Neural crest cell (in vitro differentiated cells): ENCODE results near the gene SYNE3. TPM values are rescaled to one million over a fixed set of nuclear protein-coding genes. Genes with fewer than 3 reads are reported as not detected.

Experiments used
- DNase-seq: peaks from one replicate; pipeline ENCODE4 v3.0.0; 2021; ENCODE audit warnings: low read depth, mixed read lengths, low spot score
- H3K27ac Mint-ChIP-seq: one replicate; pipeline ENCODE4 v1.8.0; 2021; ENCODE audit warnings: mild to moderate bottlenecking, mixed read lengths; ENCODE audit not compliant: unreplicated experiment
- H3K27me3 Mint-ChIP-seq: 2 replicates; pipeline ENCODE4 v1.8.0; 2021; ENCODE audit warnings: low read depth, mild to moderate bottlenecking, mixed read lengths
- H3K36me3 Mint-ChIP-seq: 2 replicates; pipeline ENCODE4 v1.8.0; 2021; ENCODE audit warnings: low read depth, mild to moderate bottlenecking, mixed read lengths
- H3K4me1 Mint-ChIP-seq: 2 replicates; pipeline ENCODE4 v1.8.0; 2021; ENCODE audit warnings: mixed read lengths
- H3K4me3 Mint-ChIP-seq: one replicate; pipeline ENCODE4 v1.8.0; 2021; ENCODE audit warnings: mild to moderate bottlenecking, mixed read lengths
- H3K9me3 Mint-ChIP-seq: 2 replicates; pipeline ENCODE4 v1.8.0; 2021; ENCODE audit warnings: mixed read lengths
- CTCF ChIP-seq: fragments of 200-600 bp; sonication (generic); conservative IDR thresholded peaks from 2 replicates; pipeline ENCODE4 v1.5.0; 2021; ENCODE audit warnings: antibody characterized with exemption, mild to moderate bottlenecking
- total RNA-seq: library from RNA; stranded (reverse); gene quantifications from 2 replicates; pipeline ENCODE4 v1.2.1, GENCODE V29; 2021

SYNE3 gene
- total RNA-seq, 1 donor from 2014 or later: 0.82 TPM

GRCh38 chr14:95468448-95469133 is 47.9 kb downstream of the SYNE3 start:
- no peak for TF ChIP-seq CTCF
- no peak for DNase-seq
- H3K9me3 Mint-ChIP-seq: no peaks in the 10 kb centered on the region
- H3K27me3 Mint-ChIP-seq: peaks cover 6% of the 10 kb centered on the region
- no peak overlapping the region for H3K27ac Mint-ChIP-seq
- H3K4me1 Mint-ChIP-seq: no peaks in the 10 kb centered on the region
- H3K36me3 Mint-ChIP-seq: no peaks in the 10 kb centered on the region
- H3K4me3 Mint-ChIP-seq: no peak overlapping the region

- Mint-ChIP-seq H3K36me3 (no peaks in the 10 kb centered on the region), H3K4me3 (no peak overlapping the region), H3K4me1 (no peaks in the 10 kb centered on the region), H3K9me3 (no peaks in the 10 kb centered on the region), H3K27ac (no peak overlapping the region), H3K27me3 (peaks cover 9% of the 10 kb centered on the region)
- no peak for TF ChIP-seq CTCF
- DNase-seq: no peak
Observed at GRCh38 chr14:95467657-95468056, 48.8 kb downstream of the SYNE3 start.

GRCh38 chr14:95467232-95467631 is 49.2 kb downstream of the SYNE3 start:
- H3K27ac Mint-ChIP-seq: no peak overlapping the region
- H3K4me1 Mint-ChIP-seq: no peaks in the 10 kb centered on the region
- H3K9me3 Mint-ChIP-seq: no peaks in the 10 kb centered on the region

More at GRCh38 chr14:95467232-95467631, 49.2 kb downstream of the SYNE3 start:
- peaks cover 12% of the 10 kb centered on the region for H3K27me3 Mint-ChIP-seq
- no peak overlapping the region for H3K4me3 Mint-ChIP-seq
- TF ChIP-seq CTCF: no peak
- no peaks in the 10 kb centered on the region for H3K36me3 Mint-ChIP-seq
- DNase-seq: no peak

Other genes starting within 250 kb of the SYNE3 start
- gene CLMN, start 196.7 kb downstream of the SYNE3 start, total RNA-seq: 7.7 and 8.9 TPM in 2 replicates
- gene GLRX5, start 18.4 kb upstream of the SYNE3 start, total RNA-seq: 62.8 and 69.3 TPM in 2 replicates
- not detected in 2 replicates for gene TCL1B, start 169.8 kb upstream of the SYNE3 start, total RNA-seq
- gene TCL1A, start 197.5 kb upstream of the SYNE3 start, total RNA-seq: not detected in 2 replicates